ENCODE results near the gene APBA2.

DNA sequence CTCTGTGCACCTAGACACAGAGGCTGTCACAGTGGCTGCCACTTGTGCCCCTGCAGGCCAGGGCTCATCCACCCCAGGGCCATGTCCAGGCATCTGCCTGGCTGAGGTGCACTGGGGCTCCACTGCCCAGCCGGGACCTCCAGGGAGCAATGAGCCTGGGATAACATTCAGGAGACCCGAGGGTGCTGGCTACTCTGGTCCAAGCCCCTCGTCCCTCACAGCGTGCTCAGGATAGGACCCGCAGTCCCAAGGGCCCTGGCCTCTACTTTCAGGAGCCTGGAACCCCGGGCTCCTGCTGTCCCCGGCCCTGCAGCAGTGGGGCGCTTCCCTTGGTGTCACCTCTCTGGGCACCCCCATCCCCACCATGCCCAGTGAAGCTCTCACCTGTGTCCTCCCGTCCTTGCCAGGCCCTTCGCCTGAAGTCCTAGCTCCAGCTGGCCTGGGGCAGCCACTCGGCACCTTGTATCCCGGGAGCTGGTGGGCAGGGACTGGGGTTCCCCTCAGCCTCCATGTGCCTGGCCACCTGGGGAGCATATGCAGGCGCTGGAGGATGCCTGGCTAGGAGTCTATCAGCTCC is 226.0 kb downstream of the APBA2 start:
- no peak for TF ChIP-seq SREBF2 (IDR thresholded peaks at IDR 0.05)
- no peak for TF ChIP-seq CTCF (IDR thresholded peaks at IDR 0.05)
